ENCODE data around the gene LIN7A.

LIN7A gene

GRCh38 chr12:80937391-80938238 is at the start of gene LIN7A:
Gene LIN7A (minus strand): TSS chr12:80937934. CDS start chr12:80937722, 212 bp downstream.
- DNase-seq: peak; percentile 54
- in situ Hi-C loops (cut with MboI; ENCODE audit: low pct_unique_long_range_greater_than_20kb, low sequenced_read_pairs): no loop called here

- DNase-seq: no peak
- in situ Hi-C loops (cut with MboI; ENCODE audit: low pct_unique_long_range_greater_than_20kb, low sequenced_read_pairs): no loop called here
These were observed 48.5 kb upstream of the LIN7A start for GRCh38 chr12:80986224-80986623.

GRCh38 chr12:80979816-80980215 is 42.1 kb upstream of the LIN7A start:
- in situ Hi-C loops (cut with MboI; ENCODE audit: low pct_unique_long_range_greater_than_20kb, low sequenced_read_pairs): no loop called here
- DNase-seq: no peak

GRCh38 chr12:80979251-80979650 is 41.5 kb upstream of the LIN7A start:
- in situ Hi-C loops (cut with MboI; ENCODE audit: low pct_unique_long_range_greater_than_20kb, low sequenced_read_pairs): no loop called here

GRCh38 chr12:80977346-80977745 is 39.6 kb upstream of the LIN7A start:
- in situ Hi-C loops (cut with MboI; ENCODE audit: low pct_unique_long_range_greater_than_20kb, low sequenced_read_pairs): no loop called here
- DNase-seq: no peak

More at GRCh38 chr12:80979251-80979650, 41.5 kb upstream of the LIN7A start:
- no peak for DNase-seq

- in situ Hi-C loops (cut with MboI; ENCODE audit: low pct_unique_long_range_greater_than_20kb, low sequenced_read_pairs): no loop called here
These were observed 30.6 kb upstream of the LIN7A start for GRCh38 chr12:80968326-80968725.

GRCh38 chr12:80967565-80967964 is 29.8 kb upstream of the LIN7A start:
- in situ Hi-C loops (cut with MboI; ENCODE audit: low pct_unique_long_range_greater_than_20kb, low sequenced_read_pairs): no loop called here
- no peak for DNase-seq

More at GRCh38 chr12:80968326-80968725, 30.6 kb upstream of the LIN7A start:
- no peak for DNase-seq

GRCh38 chr12:80966001-80966400 is 28.3 kb upstream of the LIN7A start:
- in situ Hi-C loops (cut with MboI; ENCODE audit: low pct_unique_long_range_greater_than_20kb, low sequenced_read_pairs): no loop called here
- no peak for DNase-seq

- no peak for DNase-seq
- in situ Hi-C loops (cut with MboI; ENCODE audit: low pct_unique_long_range_greater_than_20kb, low sequenced_read_pairs): no loop called here
These were observed 20.4 kb upstream of the LIN7A start for GRCh38 chr12:80958162-80958561.

- no peak for DNase-seq
- in situ Hi-C loops (cut with MboI; ENCODE audit: low pct_unique_long_range_greater_than_20kb, low sequenced_read_pairs): no loop called here
These were observed 17.3 kb upstream of the LIN7A start for GRCh38 chr12:80954857-80955520.

- in situ Hi-C loops (cut with MboI; ENCODE audit: low pct_unique_long_range_greater_than_20kb, low sequenced_read_pairs): no loop called here
- no peak for DNase-seq
These were observed 14.7 kb upstream of the LIN7A start for GRCh38 chr12:80952443-80952842.

GRCh38 chr12:80946591-80946990 is 8.9 kb upstream of the LIN7A start:
- in situ Hi-C loops (cut with MboI; ENCODE audit: low pct_unique_long_range_greater_than_20kb, low sequenced_read_pairs): no loop called here
- no peak for DNase-seq

- in situ Hi-C loops (cut with MboI; ENCODE audit: low pct_unique_long_range_greater_than_20kb, low sequenced_read_pairs): no loop called here
- DNase-seq: no peak
These were observed 5.6 kb upstream of the LIN7A start for GRCh38 chr12:80943338-80943737.

GRCh38 chr12:80941916-80942315 is 4.2 kb upstream of the LIN7A start:
- in situ Hi-C loops (cut with MboI; ENCODE audit: low pct_unique_long_range_greater_than_20kb, low sequenced_read_pairs): no loop called here
- DNase-seq: no peak

GRCh38 chr12:80939231-80939950 is 1.7 kb upstream of the LIN7A start:
- peak; percentile 58 for DNase-seq
- in situ Hi-C loops (cut with MboI; ENCODE audit: low pct_unique_long_range_greater_than_20kb, low sequenced_read_pairs): no loop called here

GRCh38 chr12:80938397-80938796 is 663 bp upstream of the LIN7A start:
- DNase-seq: no peak
- in situ Hi-C loops (cut with MboI; ENCODE audit: low pct_unique_long_range_greater_than_20kb, low sequenced_read_pairs): no loop called here

GRCh38 chr12:80936642-80937390 is 918 bp downstream of the LIN7A start:
- DNase-seq: peak; percentile 60
- in situ Hi-C loops (cut with MboI; ENCODE audit: low pct_unique_long_range_greater_than_20kb, low sequenced_read_pairs): no loop called here

- in situ Hi-C loops (cut with MboI; ENCODE audit: low pct_unique_long_range_greater_than_20kb, low sequenced_read_pairs): no loop called here
- DNase-seq: no peak
These were observed 1.4 kb downstream of the LIN7A start for GRCh38 chr12:80936353-80936641.

GRCh38 chr12:80935111-80935510 is 2.6 kb downstream of the LIN7A start:
- DNase-seq: no peak
- in situ Hi-C loops (cut with MboI; ENCODE audit: low pct_unique_long_range_greater_than_20kb, low sequenced_read_pairs): no loop called here

Measured in KBM-7 (cell line).